ENCODE data around the gene CDKN1B. TPM values are rescaled to one million over a fixed set of nuclear protein-coding genes. Genes with fewer than 3 reads are reported as not detected.

CDKN1B gene
- total RNA-seq, 3 donors from 2014 or later, result 46.7 to 71.1 (median 53.0) TPM

DNA sequence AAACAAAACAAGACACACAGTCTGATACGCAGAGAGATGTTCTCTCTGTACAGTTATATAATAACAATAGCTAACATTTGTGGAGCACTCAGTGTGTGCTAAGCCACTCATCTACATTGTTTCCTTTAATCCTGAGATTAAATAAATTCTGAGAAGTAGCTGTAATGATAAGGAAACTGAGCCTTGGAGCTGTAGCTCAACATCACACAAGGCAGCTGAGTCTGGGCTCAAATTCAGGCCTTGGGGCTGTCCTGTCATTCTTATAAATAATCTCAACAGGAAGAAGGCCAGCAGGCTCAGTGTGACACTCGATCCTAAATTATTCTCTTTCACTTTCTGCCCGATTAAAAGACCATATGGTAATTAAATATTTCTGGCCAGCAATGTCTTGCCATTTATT is 24.5 kb downstream of the CDKN1B start:
- H3K36me3 ChIP-seq (ENCODE audit: low read depth), result no peaks in the 10 kb centered on the region
- TF ChIP-seq, protein P1, sequence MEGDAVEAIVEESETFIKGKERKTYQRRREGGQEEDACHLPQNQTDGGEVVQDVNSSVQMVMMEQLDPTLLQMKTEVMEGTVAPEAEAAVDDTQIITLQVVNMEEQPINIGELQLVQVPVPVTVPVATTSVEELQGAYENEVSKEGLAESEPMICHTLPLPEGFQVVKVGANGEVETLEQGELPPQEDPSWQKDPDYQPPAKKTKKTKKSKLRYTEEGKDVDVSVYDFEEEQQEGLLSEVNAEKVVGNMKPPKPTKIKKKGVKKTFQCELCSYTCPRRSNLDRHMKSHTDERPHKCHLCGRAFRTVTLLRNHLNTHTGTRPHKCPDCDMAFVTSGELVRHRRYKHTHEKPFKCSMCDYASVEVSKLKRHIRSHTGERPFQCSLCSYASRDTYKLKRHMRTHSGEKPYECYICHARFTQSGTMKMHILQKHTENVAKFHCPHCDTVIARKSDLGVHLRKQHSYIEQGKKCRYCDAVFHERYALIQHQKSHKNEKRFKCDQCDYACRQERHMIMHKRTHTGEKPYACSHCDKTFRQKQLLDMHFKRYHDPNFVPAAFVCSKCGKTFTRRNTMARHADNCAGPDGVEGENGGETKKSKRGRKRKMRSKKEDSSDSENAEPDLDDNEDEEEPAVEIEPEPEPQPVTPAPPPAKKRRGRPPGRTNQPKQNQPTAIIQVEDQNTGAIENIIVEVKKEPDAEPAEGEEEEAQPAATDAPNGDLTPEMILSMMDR (IDR thresholded peaks at IDR 0.05), result no peak
- no peak for ATAC-seq
- H3K4me3 ChIP-seq, result no peak overlapping the region
- intact Hi-C loops (cut with DNase I, micrococcal nuclease), result no loop called here
- no peaks in the 10 kb centered on the region for H3K9me3 ChIP-seq
- peaks cover 22% of the 10 kb centered on the region for H3K4me1 ChIP-seq (ENCODE audit: low read depth)
- DNase-seq, result no peak

DNA sequence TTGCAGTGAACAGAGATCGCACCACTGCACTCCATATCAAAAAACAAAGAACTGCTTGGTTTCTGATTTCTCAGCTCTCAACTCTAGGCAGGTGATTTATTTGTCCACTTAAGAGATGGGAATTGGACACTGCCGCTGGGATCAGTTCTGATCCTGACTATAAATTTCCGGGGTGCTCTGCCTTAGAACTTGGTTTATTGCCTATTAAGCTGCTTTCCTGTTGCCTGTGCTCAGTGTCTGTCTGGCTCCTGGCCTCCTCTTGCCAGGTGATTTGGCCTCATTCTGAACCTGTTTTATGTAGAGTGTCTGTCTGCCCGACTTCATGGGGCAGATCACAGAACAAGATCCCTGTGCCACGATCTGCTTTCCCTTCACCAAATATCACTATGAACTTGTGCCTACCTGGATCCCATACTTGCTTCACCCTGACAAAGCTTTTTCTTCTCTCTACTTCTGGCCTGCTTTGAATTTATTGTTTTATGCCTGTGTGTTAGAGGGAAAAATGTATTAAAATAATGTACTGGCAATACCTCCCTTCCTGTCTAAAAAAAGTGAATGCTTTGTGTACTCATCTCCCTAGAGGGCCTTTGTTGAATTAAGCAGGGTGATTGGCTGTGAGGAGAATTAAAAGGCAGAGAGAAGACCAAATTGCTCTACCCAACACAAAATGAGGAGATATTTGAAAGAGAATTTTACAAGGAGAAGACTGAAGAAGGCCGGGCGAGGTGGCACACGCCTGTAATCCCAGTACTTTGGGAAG is 27.6 kb downstream of the CDKN1B start:
- DNase-seq (no peak), ATAC-seq (peak; percentile 63)
- Histone ChIP-seq H3K4me3 (no peak overlapping the region), H3K36me3 (ENCODE audit: low read depth) (no peaks in the 10 kb centered on the region), H3K9me3 (no peaks in the 10 kb centered on the region), H3K4me1 (ENCODE audit: low read depth) (peaks cover 12% of the 10 kb centered on the region)
- intact Hi-C loops (cut with DNase I, micrococcal nuclease), result no loop called here
- TF ChIP-seq, protein P1 (IDR thresholded peaks at IDR 0.05), result no peak

DNA sequence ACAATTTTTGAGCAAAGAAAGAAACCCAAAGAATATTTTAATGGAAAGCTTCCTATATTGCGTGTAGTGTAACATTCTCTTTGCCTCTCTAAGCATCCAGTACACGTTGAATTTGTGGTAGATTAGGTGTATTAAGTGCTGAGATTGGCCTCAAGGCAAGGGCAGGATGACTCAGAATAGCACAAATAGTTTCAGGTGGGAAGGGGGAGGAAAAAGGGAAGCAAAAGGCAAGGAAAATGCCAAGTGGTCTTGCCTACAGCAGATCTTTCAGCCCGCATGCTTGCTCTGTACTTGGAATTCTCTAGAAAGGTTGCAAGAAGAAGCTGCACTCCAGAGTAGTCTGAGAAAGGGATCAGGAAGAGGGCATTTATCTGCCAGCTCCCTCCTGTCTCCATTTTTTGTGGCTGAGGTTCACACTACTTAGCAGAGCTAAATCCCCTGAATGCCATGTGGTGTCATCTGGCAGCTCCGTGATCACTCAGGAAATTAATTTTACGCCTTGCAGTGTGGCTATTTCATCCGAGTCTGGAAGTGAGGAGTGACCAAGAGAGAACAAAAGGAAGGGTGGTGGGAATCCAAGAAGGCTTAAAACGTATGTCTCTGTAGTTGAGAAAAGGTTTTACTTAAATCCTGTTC is 28.5 kb downstream of the CDKN1B start:
- TF ChIP-seq, protein P1 (IDR thresholded peaks at IDR 0.05), result no peak
- DNase-seq (no peak), ATAC-seq (no peak)
- intact Hi-C loops (cut with DNase I, micrococcal nuclease), result no loop called here
- H3K4me1 ChIP-seq (ENCODE audit: low read depth), result peaks cover 12% of the 10 kb centered on the region
- H3K4me3 ChIP-seq, result no peak overlapping the region
- no peaks in the 10 kb centered on the region for H3K9me3 ChIP-seq
- no peaks in the 10 kb centered on the region for H3K36me3 ChIP-seq (ENCODE audit: low read depth)

DNA sequence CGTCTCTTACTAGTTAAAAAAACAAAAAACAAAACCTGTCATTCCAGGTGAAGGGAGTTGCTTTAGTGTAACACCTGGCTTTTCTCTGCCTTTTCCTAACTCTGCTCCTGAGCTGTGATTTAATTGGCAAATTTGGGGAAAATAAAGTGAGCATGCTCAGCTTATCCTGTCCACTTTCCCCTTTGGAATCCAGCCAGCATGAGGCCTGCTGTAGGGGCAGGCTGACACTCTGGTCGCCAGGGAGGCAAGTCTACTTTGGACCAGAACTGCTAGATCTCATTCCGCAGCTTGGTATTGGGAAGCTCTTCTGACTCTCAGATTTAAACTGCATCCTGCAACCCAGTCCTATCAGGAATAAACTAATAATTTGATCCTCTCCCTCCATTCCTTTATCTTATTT is 30.1 kb downstream of the CDKN1B start:
- intact Hi-C loops (cut with DNase I, micrococcal nuclease), result no loop called here
- H3K4me1 ChIP-seq (ENCODE audit: low read depth), result peaks cover 8% of the 10 kb centered on the region
- H3K4me3 ChIP-seq, result no peak overlapping the region
- TF ChIP-seq, protein P1 (IDR thresholded peaks at IDR 0.05), result no peak
- H3K9me3 ChIP-seq, result no peaks in the 10 kb centered on the region
- DNase-seq (no peak), ATAC-seq (no peak)
- H3K36me3 ChIP-seq (ENCODE audit: low read depth), result no peaks in the 10 kb centered on the region

DNA sequence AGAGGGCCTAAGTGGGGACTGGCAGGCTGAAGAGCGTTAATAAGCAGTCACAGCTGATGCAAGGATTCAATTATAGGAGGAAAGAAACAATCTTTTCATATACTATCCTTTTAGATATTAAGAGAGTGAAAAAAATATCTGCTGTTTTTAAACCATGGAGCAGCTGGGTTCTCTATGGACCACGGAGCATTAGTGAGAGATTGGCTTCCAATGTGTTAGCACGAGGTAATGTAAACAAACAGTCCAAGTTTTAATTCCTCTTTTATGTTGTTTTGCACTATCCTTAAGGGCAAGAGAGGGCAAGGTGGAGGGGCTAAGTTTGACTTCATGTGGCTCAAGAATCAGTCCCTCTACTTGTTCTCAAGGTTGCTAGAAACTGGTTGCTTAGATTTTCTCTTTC is 30.9 kb downstream of the CDKN1B start:
- TF ChIP-seq, protein P1 (IDR thresholded peaks at IDR 0.05), result no peak
- ATAC-seq (no peak), DNase-seq (no peak)
- Histone ChIP-seq H3K9me3 (no peaks in the 10 kb centered on the region), H3K36me3 (ENCODE audit: low read depth) (no peaks in the 10 kb centered on the region), H3K4me3 (no peak overlapping the region), H3K4me1 (ENCODE audit: low read depth) (peaks cover 8% of the 10 kb centered on the region)
- intact Hi-C loops (cut with DNase I, micrococcal nuclease), result no loop called here
